Measurements from ENCODE around the gene GLT1D1.

The GLT1D1 gene

DNA sequence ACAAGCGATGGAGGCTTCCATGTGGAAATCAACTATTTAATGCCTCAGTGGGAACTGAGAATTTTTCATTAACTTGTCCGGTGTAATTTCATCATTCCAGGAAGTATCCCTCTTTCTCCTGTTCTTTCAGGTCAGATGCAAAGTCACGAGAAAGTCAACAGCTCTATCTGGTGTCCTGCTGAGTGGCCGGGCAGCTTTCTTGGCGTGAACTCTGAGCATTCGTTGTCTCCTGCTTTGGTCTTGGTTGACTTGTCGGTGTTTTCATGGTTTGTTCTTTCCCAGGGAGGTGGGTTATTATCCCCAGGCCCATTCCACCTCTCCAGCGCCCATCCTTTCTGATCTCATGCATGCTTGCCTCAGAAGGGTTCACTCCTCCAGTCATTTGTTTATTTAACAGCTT is 149.1 kb downstream of the GLT1D1 start:
- DNase-seq (no peak), ATAC-seq (no peak)

DNA sequence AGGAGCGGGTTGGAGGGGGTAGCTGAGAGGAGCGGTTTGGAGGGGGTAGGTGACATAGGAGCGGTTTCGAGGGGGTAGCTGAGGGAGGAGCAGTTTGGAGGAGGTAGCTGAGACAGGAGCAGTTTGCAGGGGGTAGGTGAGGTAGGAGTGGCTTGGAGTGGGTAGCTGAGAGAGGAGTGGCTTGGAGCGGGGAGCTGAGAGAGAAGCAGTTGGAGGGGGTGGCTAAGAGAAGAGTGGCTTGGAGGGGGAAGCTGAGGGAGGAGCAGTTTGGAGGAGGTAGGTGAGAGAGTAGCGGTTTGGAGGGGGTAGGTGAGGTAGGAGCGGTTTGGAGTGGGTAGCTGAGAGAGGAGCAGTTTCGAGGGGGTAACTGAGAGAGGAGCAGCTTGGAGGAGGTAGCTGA is 152.1 kb downstream of the GLT1D1 start:
- ATAC-seq (no peak), DNase-seq (no peak)

GRCh38 chr12:129005829-129006228 is 152.6 kb downstream of the GLT1D1 start:
- no peak for DNase-seq
- ATAC-seq = no peak

DNA sequence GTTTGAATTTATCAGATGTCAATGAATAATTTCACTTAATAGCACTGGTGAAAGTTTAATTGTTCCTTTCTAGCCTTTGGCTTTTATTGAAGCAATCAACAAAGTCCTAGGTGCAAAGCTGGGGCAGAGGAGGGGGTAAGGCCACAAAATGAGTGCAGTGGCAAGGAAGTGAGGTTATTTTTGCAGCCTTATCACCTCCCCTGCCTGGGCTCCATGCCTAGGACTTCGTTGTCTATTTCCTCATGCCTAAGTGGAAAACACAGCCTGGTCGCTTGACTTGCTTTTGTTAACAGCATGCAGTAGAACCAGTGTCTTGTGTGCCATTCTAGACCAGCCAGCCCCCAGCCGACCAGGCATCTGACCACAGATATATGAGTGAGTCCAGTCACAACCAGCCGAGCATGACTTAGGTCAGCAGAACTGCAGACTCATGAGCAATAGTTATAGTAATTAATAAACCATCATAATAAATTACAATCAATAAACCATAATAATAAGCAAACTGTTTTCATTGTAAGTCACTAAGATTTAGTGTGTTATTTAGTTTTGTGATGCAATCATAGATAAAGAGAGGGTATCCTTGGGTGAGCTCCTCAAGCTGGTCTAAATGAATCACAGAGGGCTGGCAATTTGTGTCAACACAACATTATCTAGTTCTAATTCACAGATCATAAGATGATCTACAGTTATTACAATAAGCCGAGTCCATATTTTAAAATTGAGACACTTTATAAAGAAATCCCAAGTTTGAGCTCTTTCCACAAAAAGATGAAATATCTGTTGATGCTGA is 156.8 kb downstream of the GLT1D1 start:
- DNase-seq (no peak), ATAC-seq (no peak)

DNA sequence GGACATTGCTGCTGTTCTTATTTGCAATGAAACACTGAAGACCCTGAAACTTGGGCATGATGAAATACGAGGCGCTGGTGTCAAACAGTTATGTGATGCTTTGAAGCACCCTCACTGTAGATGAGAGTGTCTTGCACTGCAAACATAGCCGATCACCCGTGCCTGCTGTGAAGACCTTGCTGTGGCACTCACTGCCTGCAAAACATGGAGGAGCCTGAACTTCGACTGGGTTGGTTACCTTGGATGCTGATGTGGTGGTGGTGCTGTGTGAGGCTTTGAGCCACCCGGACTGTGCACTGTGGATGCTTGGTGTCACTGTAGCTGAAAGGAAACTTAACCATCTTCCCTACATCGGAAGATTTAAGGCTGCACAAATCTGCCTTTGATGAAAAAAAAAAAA is 162.9 kb downstream of the GLT1D1 start:
- no peak for ATAC-seq
- no peak for DNase-seq

GRCh38 chr12:129025055-129025454 is 171.8 kb downstream of the GLT1D1 start:
- DNase-seq (no peak), ATAC-seq (no peak)

DNA sequence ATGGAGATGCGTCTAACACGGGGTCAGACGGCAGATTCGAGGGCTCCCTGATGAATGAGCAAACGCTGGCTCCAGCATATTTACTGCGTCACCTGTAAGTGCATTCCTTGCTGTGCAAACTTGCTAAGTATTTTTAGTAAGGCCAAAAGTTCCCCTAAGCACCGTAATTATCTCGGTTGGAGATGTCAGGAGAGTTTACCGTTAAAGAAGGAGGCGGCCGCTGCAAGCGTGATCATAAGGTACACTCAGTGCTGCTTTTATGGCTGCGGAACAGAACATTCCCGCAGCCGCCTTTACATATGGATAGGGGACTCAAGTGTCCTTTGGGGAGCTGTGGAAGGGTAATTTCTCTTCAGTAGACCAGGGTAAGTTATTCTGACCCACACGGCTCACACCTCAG is 175.6 kb downstream of the GLT1D1 start:
- ATAC-seq (no peak), DNase-seq (no peak)
